Chondrocyte (in vitro differentiated cells): Measurements from ENCODE around the gene PRKAB1. TPM values are rescaled to one million over a fixed set of nuclear protein-coding genes. Genes with fewer than 3 reads are reported as not detected.

Source experiments
- DNase-seq: peaks from one replicate; pipeline ENCODE4 v3.0.0; 2021; ENCODE audit warnings: mixed read lengths, low spot score
- H3K27ac Mint-ChIP-seq: one replicate; pipeline ENCODE4 v1.8.0; 2021; ENCODE audit warnings: mild to moderate bottlenecking, moderate library complexity, mixed read lengths; ENCODE audit not compliant: unreplicated experiment
- H3K27me3 Mint-ChIP-seq: 2 replicates; pipeline ENCODE4 v1.8.0; 2021; ENCODE audit warnings: low read depth, mixed read lengths
- H3K36me3 Mint-ChIP-seq: 2 replicates; pipeline ENCODE4 v1.8.0; 2021; ENCODE audit warnings: low read depth, mixed read lengths
- H3K4me1 Mint-ChIP-seq: 2 replicates; pipeline ENCODE4 v1.8.0; 2021; ENCODE audit warnings: low read depth, mild to moderate bottlenecking, mixed read lengths
- H3K4me3 Mint-ChIP-seq: one replicate; pipeline ENCODE4 v1.8.0; 2021; ENCODE audit warnings: mild to moderate bottlenecking, moderate library complexity, mixed read lengths; ENCODE audit not compliant: unreplicated experiment
- H3K9me3 Mint-ChIP-seq: 2 replicates; pipeline ENCODE4 v1.8.0; 2021; ENCODE audit warnings: low read depth, mixed read lengths
- total RNA-seq: library from RNA; stranded (reverse); gene quantifications from 3 replicates; pipeline ENCODE4 v1.2.1, GENCODE V29; 2021
- TF ChIP-seq, protein P1 (sequence below): fragments of 200-600 bp; sonication (generic); IDR thresholded peaks from 2 replicates; pipeline ENCODE4 v1.5.0; 2021; ENCODE audit warnings: antibody characterized with exemption, mild to moderate bottlenecking, moderate library complexity

The PRKAB1 gene
- total RNA-seq, 1 donor from 2014 or later = 20.8 TPM

DNA sequence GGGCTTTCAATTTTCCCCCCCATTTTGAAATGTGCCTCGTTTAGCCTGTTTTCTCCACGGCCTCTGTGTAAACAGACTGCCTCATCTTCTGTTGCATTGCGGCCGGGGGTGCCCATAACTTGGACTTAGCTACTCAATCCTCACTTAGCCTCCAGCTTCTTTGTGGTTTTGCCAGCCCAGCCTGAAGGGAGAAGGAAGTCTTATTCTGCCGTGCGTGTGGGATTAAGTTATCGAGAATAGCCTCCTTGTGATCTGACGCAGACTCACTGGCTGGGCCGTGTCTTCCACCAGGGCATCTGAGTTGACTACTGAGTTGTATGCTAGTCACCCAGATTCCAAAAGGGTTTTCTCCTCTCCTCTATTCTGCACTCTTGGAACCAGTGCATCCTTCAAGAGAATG is 8.1 kb downstream of the PRKAB1 start:
- no peak for DNase-seq
- H3K4me1 Mint-ChIP-seq = peaks cover 5% of the 10 kb centered on the region
- H3K27me3 Mint-ChIP-seq = no peaks in the 10 kb centered on the region
- no peaks in the 10 kb centered on the region for H3K9me3 Mint-ChIP-seq
- H3K4me3 Mint-ChIP-seq = no peak overlapping the region
- TF ChIP-seq, protein P1, sequence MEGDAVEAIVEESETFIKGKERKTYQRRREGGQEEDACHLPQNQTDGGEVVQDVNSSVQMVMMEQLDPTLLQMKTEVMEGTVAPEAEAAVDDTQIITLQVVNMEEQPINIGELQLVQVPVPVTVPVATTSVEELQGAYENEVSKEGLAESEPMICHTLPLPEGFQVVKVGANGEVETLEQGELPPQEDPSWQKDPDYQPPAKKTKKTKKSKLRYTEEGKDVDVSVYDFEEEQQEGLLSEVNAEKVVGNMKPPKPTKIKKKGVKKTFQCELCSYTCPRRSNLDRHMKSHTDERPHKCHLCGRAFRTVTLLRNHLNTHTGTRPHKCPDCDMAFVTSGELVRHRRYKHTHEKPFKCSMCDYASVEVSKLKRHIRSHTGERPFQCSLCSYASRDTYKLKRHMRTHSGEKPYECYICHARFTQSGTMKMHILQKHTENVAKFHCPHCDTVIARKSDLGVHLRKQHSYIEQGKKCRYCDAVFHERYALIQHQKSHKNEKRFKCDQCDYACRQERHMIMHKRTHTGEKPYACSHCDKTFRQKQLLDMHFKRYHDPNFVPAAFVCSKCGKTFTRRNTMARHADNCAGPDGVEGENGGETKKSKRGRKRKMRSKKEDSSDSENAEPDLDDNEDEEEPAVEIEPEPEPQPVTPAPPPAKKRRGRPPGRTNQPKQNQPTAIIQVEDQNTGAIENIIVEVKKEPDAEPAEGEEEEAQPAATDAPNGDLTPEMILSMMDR = no peak
- no peak overlapping the region for H3K27ac Mint-ChIP-seq
- peaks cover 42% of the 10 kb centered on the region for H3K36me3 Mint-ChIP-seq

DNA sequence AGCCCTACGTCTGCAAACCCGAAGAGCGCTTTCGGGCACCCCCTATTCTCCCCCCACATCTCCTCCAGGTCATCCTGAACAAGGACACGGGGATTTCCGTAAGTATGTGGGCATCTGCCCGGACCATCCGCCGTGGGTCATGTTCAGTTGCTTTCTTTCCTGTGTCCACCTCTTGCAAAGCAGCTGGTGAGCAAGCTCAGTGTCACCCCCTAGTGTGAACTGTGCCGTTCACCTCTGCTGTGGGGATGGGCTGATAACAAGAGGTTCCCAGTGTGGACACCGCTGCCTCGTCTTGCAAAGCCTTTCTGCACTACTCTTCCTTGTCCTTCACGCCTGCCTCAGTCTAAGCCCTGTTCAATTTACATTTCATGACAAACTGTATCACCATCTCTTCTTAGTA is 8.6 kb downstream of the PRKAB1 start:
- H3K9me3 Mint-ChIP-seq = no peaks in the 10 kb centered on the region
- H3K4me3 Mint-ChIP-seq = no peak overlapping the region
- no peaks in the 10 kb centered on the region for H3K4me1 Mint-ChIP-seq
- DNase-seq = no peak
- no peak overlapping the region for H3K27ac Mint-ChIP-seq
- H3K27me3 Mint-ChIP-seq = no peaks in the 10 kb centered on the region
- TF ChIP-seq, protein P1 = no peak
- H3K36me3 Mint-ChIP-seq = peaks cover 45% of the 10 kb centered on the region

DNA sequence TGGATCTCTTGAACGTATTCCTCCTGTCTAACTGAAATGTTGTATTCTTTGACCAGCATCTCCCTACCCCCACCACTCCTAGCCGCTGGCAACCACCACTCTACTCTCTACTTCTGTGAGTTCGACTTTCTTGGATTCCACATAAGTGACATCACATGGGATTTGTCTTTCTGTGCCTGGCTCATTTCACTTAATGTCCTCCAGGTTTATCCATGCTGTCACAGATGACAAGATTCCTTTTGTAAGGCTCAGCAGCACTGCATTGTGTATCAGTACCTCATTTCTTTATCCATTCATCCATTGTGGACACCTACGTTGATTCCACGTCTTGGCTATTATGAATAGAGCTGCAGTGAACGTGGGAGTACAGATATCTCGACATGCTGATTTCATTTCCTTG is 10.5 kb downstream of the PRKAB1 start:
- Mint-ChIP-seq H3K9me3 (no peaks in the 10 kb centered on the region), H3K4me1 (peaks cover 2% of the 10 kb centered on the region), H3K27ac (no peak overlapping the region), H3K36me3 (peaks cover 42% of the 10 kb centered on the region), H3K27me3 (no peaks in the 10 kb centered on the region), H3K4me3 (no peak overlapping the region)
- TF ChIP-seq, protein P1 = no peak
- no peak for DNase-seq

DNA sequence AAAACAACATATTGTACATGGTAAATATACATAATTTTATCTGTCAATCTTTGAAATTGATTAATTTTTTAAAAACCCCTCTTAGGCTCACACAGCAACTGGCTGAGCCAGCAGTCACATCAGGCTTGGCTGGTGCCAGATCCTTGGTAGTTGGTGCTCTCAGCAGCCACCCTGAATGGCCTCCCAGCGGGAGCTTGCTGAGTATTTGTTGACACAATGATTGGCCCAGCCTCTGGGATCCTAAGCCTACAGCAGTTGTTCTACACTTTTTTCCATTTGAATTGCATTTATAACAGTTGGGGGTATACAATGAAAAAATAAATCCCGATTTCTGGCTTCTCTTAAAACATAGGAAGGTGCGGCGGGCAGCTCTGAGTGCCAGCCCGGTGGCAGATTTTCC is 11.1 kb downstream of the PRKAB1 start:
- TF ChIP-seq, protein P1 = no peak
- Mint-ChIP-seq H3K27me3 (no peaks in the 10 kb centered on the region), H3K4me1 (peaks cover 8% of the 10 kb centered on the region), H3K4me3 (no peak overlapping the region), H3K9me3 (no peaks in the 10 kb centered on the region), H3K36me3 (peaks cover 37% of the 10 kb centered on the region), H3K27ac (no peak overlapping the region)
- DNase-seq = no peak

DNA sequence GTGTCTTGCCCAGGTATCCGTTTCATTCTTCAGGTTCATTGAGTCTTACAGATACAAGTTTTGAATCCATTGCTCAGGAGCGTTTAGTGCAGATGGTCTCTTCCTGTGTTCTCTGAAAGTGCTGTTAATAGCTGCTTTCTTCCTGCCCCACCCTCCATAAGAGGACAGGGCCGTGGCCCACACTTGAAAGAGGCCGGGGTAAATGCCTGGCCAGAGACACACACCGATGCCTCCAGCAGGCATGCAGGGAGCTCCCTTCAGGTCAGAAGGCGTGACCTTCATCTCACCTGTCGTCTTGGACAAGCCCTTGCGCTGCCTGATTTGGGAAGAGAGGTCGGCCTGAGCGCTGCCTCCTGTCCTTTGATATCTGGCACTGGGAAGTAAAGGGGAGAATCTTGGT is 11.6 kb downstream of the PRKAB1 start:
- no peaks in the 10 kb centered on the region for H3K9me3 Mint-ChIP-seq
- peaks cover 11% of the 10 kb centered on the region for H3K4me1 Mint-ChIP-seq
- peaks cover 36% of the 10 kb centered on the region for H3K36me3 Mint-ChIP-seq
- H3K27ac Mint-ChIP-seq = no peak overlapping the region
- H3K4me3 Mint-ChIP-seq = no peak overlapping the region
- TF ChIP-seq, protein P1 = no peak
- H3K27me3 Mint-ChIP-seq = no peaks in the 10 kb centered on the region
- no peak for DNase-seq
